ENCODE data around the gene SPATS2L. TPM values are rescaled to one million over a fixed set of nuclear protein-coding genes. Genes with fewer than 3 reads are reported as not detected.
A peak's percentile ranks its signal among the peaks of the same experiment; 100 is the strongest.

The SPATS2L gene
- total and polyA plus RNA-seq, 2 donors (not counting 1 experiment from before 2014, with no cell fraction given), result 0.27 to 0.44 TPM

DNA sequence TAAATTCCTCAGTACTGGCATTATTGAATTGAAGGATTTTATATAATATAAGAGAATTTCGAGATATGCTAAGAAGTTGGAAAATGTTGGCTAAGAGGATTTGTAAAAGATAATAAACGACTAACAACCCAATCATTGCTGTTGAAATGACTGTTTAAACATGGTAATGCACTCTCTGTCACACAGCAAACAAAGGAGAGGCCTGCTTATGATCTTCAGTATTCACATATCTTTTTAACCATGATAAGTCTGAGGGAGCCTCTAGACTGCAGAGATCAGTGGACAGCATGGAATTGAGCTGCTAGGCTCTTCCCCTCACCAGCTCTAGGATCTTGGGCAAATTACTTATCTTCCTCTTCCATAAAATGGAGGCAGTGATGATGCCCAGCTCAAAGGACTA, 200.7 kb downstream of the SPATS2L start:
- H3K9me3 Mint-ChIP-seq (ENCODE audit: insufficient read depth), result no peaks in the 10 kb centered on the region
- no peaks in the 10 kb centered on the region for H3K27me3 Mint-ChIP-seq
- peaks cover 30% of the 10 kb centered on the region for H3K4me1 Mint-ChIP-seq
- H3K27ac Mint-ChIP-seq, result no peak overlapping the region
- H3K79me2 ChIP-seq (ENCODE audit: control insufficient read depth, insufficient read depth, low read length), result peaks cover 21% of the 10 kb centered on the region
- DNase-seq (no peak), ATAC-seq (ENCODE audit: low read depth) (no peak)
- peaks cover 3 to 19% of the 10 kb centered on the region in 2 experiments for H3K36me3 ChIP-seq (replicated peaks in 1 of 2; ENCODE audit: control extremely low read depth in 1 of 2, control insufficient read depth in 1 of 2, extremely low read depth in 1 of 2, insufficient read depth in 2 of 2, low read length in 1 of 2)
- no CpG with 5 or more reads among the region's 2 CpGs for WGBS (ENCODE audit: insufficient coverage)
- no peak for TF ChIP-seq EZH2 (IDR thresholded peaks at IDR 0.05; ENCODE audit: borderline replicate concordance, insufficient read depth, low read depth, low read length, poor library complexity, severe bottlenecking)
- TF ChIP-seq, protein P1, sequence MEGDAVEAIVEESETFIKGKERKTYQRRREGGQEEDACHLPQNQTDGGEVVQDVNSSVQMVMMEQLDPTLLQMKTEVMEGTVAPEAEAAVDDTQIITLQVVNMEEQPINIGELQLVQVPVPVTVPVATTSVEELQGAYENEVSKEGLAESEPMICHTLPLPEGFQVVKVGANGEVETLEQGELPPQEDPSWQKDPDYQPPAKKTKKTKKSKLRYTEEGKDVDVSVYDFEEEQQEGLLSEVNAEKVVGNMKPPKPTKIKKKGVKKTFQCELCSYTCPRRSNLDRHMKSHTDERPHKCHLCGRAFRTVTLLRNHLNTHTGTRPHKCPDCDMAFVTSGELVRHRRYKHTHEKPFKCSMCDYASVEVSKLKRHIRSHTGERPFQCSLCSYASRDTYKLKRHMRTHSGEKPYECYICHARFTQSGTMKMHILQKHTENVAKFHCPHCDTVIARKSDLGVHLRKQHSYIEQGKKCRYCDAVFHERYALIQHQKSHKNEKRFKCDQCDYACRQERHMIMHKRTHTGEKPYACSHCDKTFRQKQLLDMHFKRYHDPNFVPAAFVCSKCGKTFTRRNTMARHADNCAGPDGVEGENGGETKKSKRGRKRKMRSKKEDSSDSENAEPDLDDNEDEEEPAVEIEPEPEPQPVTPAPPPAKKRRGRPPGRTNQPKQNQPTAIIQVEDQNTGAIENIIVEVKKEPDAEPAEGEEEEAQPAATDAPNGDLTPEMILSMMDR (IDR thresholded peaks at IDR 0.05), result no peak
- H2AFZ ChIP-seq (ENCODE audit: insufficient read depth, low read depth, low read length, poor library complexity, severe bottlenecking), result no peak overlapping the region
- POLR2A ChIA-PET, result no interaction called here
- peaks cover 6% of the 10 kb centered on the region for H4K20me1 ChIP-seq (ENCODE audit: control insufficient read depth, insufficient read depth, low read length, poor library complexity, severe bottlenecking)
- CTCF ChIA-PET, result no interaction called here
- H3K4me3 ChIP-seq (ENCODE audit: control extremely low read depth in 1 of 5, extremely low read depth in 1 of 5, insufficient read depth in 1 of 5, low read depth in 2 of 5, low read length in 4 of 5), result no peak overlapping the region
- H3K4me2 ChIP-seq (replicated peaks; ENCODE audit: low read depth, low read length, poor library complexity, severe bottlenecking), result no peak overlapping the region
- H3K9me3 ChIP-seq (ENCODE audit: control extremely low read depth in 1 of 3, control insufficient read depth in 2 of 3, insufficient read depth in 1 of 3, low read length in 2 of 3), result no peaks in the 10 kb centered on the region
- H3K27ac ChIP-seq (ENCODE audit: low read length in 2 of 2), result no peak overlapping the region
- intact Hi-C loops (cut with micrococcal nuclease), result no loop called here
- peaks cover 15 to 21% of the 10 kb centered on the region in 2 donors for H3K4me1 ChIP-seq (ENCODE audit: control insufficient read depth in 2 of 2, insufficient read depth in 2 of 2, low read length in 2 of 2)
- H3K4me3 Mint-ChIP-seq, result no peak overlapping the region
- H3K27me3 ChIP-seq (replicated peaks in 1 of 4; ENCODE audit: control extremely low read depth in 1 of 4, control insufficient read depth in 3 of 4, insufficient read depth in 4 of 4, low read length in 3 of 4), result peaks cover 0 to 6% (median 0%) of the 10 kb centered on the region in 4 experiments
- no peak overlapping the region for H3K9ac ChIP-seq (ENCODE audit: low read length)

DNA sequence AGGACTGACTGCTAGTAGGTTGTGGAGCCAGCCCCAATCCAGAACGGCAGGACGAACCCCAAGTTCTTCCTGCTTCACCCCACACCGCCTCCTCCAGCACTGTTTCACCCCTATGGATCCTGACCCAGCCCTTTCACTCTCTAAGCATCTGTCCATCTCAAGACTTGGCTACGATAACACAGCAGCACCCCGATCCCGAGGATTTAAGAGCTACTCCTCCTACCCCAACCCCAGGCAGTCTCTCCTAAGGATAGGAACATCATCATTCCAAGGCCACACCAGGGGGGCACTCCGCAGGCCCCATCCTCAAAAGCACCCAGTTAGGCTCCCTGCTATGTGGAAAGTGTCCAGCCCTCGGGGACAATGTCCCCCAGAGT, 202.7 kb downstream of the SPATS2L start:
- H3K4me1 ChIP-seq (ENCODE audit: control insufficient read depth in 2 of 2, insufficient read depth in 2 of 2, low read length in 2 of 2), result peaks cover 15 to 21% of the 10 kb centered on the region in 2 donors
- H3K36me3 ChIP-seq (replicated peaks in 1 of 2; ENCODE audit: control extremely low read depth in 1 of 2, control insufficient read depth in 1 of 2, extremely low read depth in 1 of 2, insufficient read depth in 2 of 2, low read length in 1 of 2), result peaks cover 1 to 6% of the 10 kb centered on the region in 2 experiments
- ATAC-seq (ENCODE audit: low read depth) (no peak), DNase-seq (no peak)
- 30% methylated on average over 8 of the region's 8 CpGs for WGBS (ENCODE audit: insufficient coverage)
- ChIA-PET CTCF (interaction anchor here (0.7 to 1.6 kb wide), 6 partner anchors 13 to 43 kb away, joined by 3 to 6 read pairs (median 4); partner anchors contain the start of gene SGO2), POLR2A (interaction anchor here (0.7 to 1.8 kb wide), 3 partner anchors 17 to 381 kb away, joined by 3 to 12 read pairs (median 9); partner anchors contain the start of genes CLK1 and SGO2)
- peaks cover 28% of the 10 kb centered on the region for H3K4me1 Mint-ChIP-seq
- H3K9me3 Mint-ChIP-seq (ENCODE audit: insufficient read depth), result no peaks in the 10 kb centered on the region
- peak overlapping the region; percentile 95 for H3K4me3 Mint-ChIP-seq
- H2AFZ ChIP-seq (ENCODE audit: insufficient read depth, low read depth, low read length, poor library complexity, severe bottlenecking), result peak overlapping the region; percentile 89
- H3K9me3 ChIP-seq (ENCODE audit: control extremely low read depth in 1 of 3, control insufficient read depth in 2 of 3, insufficient read depth in 1 of 3, low read length in 2 of 3), result no peaks in the 10 kb centered on the region
- peaks cover 10% of the 10 kb centered on the region for H3K79me2 ChIP-seq (ENCODE audit: control insufficient read depth, insufficient read depth, low read length)
- peak overlapping the region; percentile 45 to 81 (median 65) for H3K4me3 ChIP-seq (ENCODE audit: control extremely low read depth in 1 of 5, extremely low read depth in 1 of 5, insufficient read depth in 1 of 5, low read depth in 2 of 5, low read length in 4 of 5)
- intact Hi-C loops (cut with micrococcal nuclease), result no loop called here
- TF ChIP-seq EZH2 (IDR thresholded peaks at IDR 0.05; ENCODE audit: borderline replicate concordance, insufficient read depth, low read depth, low read length, poor library complexity, severe bottlenecking), result no peak
- TF ChIP-seq, protein P1 (IDR thresholded peaks at IDR 0.05), result no peak
- peak overlapping the region; percentile 92 for H3K27ac Mint-ChIP-seq
- peaks cover 0 to 13% (median 13%) of the 10 kb centered on the region in 4 experiments for H3K27me3 ChIP-seq (replicated peaks in 1 of 4; ENCODE audit: control extremely low read depth in 1 of 4, control insufficient read depth in 3 of 4, insufficient read depth in 4 of 4, low read length in 3 of 4)
- H3K9ac ChIP-seq (ENCODE audit: low read length), result peak overlapping the region; percentile 90
- no peaks in the 10 kb centered on the region for H3K27me3 Mint-ChIP-seq
- H3K4me2 ChIP-seq (replicated peaks; ENCODE audit: low read depth, low read length, poor library complexity, severe bottlenecking), result peak overlapping the region; percentile 90
- peak overlapping the region; percentile 49 to 79 for H3K27ac ChIP-seq (ENCODE audit: low read length in 2 of 2)
- no peaks in the 10 kb centered on the region for H4K20me1 ChIP-seq (ENCODE audit: control insufficient read depth, insufficient read depth, low read length, poor library complexity, severe bottlenecking)
